Measurements from ENCODE around the gene ANAPC16. TPM values are rescaled to one million over a fixed set of nuclear protein-coding genes. Genes with fewer than 3 reads are reported as not detected.
"Not testable (repeated sequence)": the region's sequence is repeated elsewhere in the genome, so short reads cannot be mapped to it uniquely, and the experiment has no call there.

ANAPC16 gene
- total RNA-seq, 1 donor from 2014 or later = 53.2 TPM

GRCh38 chr10:72278668-72279393 is 63.0 kb downstream of the ANAPC16 start:
- DNase-seq (ENCODE audit: low read depth, low spot score) = no peak
- peak overlapping the region; percentile 15 for H3K27ac Mint-ChIP-seq (ENCODE audit: unreplicated experiment)
- H3K27me3 Mint-ChIP-seq (ENCODE audit: low read depth) = no peaks in the 10 kb centered on the region
- peak overlapping the region; percentile 77 for H3K4me3 Mint-ChIP-seq
- peaks cover 4% of the 10 kb centered on the region for H3K36me3 Mint-ChIP-seq (ENCODE audit: low read depth)
- H3K9me3 Mint-ChIP-seq = no peaks in the 10 kb centered on the region
- peaks cover 45% of the 10 kb centered on the region for H3K4me1 Mint-ChIP-seq
- TF ChIP-seq, protein P1, sequence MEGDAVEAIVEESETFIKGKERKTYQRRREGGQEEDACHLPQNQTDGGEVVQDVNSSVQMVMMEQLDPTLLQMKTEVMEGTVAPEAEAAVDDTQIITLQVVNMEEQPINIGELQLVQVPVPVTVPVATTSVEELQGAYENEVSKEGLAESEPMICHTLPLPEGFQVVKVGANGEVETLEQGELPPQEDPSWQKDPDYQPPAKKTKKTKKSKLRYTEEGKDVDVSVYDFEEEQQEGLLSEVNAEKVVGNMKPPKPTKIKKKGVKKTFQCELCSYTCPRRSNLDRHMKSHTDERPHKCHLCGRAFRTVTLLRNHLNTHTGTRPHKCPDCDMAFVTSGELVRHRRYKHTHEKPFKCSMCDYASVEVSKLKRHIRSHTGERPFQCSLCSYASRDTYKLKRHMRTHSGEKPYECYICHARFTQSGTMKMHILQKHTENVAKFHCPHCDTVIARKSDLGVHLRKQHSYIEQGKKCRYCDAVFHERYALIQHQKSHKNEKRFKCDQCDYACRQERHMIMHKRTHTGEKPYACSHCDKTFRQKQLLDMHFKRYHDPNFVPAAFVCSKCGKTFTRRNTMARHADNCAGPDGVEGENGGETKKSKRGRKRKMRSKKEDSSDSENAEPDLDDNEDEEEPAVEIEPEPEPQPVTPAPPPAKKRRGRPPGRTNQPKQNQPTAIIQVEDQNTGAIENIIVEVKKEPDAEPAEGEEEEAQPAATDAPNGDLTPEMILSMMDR (conservative IDR thresholded peaks at IDR 0.05) = no peak

DNA sequence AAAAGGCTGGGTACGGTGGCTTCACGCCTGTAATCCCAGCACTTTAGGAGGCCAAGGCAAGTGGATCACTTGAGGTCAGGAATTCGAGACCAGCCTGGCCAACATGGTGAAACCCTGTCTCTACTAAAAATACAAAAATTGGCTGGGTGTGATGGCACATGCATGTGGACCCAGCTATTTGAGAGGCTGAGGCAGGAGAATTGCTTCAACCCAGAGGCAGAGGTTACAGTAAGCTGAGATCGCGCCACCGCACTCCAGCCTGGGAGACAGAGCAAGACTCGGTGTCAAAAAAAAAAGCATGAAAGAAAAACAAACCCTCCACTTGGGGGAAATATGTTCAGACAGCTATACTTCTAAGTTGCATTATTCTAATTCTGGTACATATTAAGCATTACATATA is 63.8 kb downstream of the ANAPC16 start:
- H3K27me3 Mint-ChIP-seq (ENCODE audit: low read depth); H3K9me3 Mint-ChIP-seq; DNase-seq (ENCODE audit: low read depth, low spot score); H3K4me3 Mint-ChIP-seq; H3K36me3 Mint-ChIP-seq (ENCODE audit: low read depth); H3K27ac Mint-ChIP-seq (ENCODE audit: unreplicated experiment): not testable (repeated sequence)
- H3K4me1 Mint-ChIP-seq = peaks cover 42% of the 10 kb centered on the region

DNA sequence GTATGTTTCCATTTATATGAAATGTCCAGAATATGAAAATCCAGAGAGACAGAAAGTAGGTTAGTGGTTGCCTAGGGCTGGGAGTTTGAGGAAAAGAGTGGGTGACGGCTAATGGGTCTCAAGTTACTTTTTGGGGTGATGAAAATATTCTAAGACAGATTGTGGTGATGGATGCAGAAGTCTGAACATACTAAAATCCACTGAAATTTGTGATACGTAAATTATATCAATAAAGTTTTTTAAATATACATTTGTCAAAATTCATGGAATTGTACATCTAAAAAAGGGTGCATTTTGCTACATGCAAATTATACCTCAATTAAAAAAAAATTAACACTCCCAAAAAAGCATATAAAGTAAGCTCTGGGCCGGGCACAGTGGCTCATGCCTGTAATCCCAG is 67.3 kb downstream of the ANAPC16 start:
- Mint-ChIP-seq H3K9me3 (no peaks in the 10 kb centered on the region), H3K4me1 (peaks cover 10% of the 10 kb centered on the region), H3K36me3 (ENCODE audit: low read depth) (no peaks in the 10 kb centered on the region), H3K27ac (ENCODE audit: unreplicated experiment) (no peak overlapping the region), H3K27me3 (ENCODE audit: low read depth) (no peaks in the 10 kb centered on the region), H3K4me3 (no peak overlapping the region)
- no peak for DNase-seq (ENCODE audit: low read depth, low spot score)
- TF ChIP-seq, protein P1 (conservative IDR thresholded peaks at IDR 0.05) = no peak

Other genes starting within 250 kb of the ANAPC16 start
- 1.4 and 1.5 TPM in 2 replicates for gene SPOCK2, start 127.5 kb upstream of the ANAPC16 start, total RNA-seq
- gene ASCC1, start 264 bp downstream of the ANAPC16 start, total RNA-seq = 31.5 and 35.6 TPM in 2 replicates
- 68.6 and 80.1 TPM in 2 replicates for gene DDIT4, start 57.9 kb downstream of the ANAPC16 start, total RNA-seq
- gene DNAJB12, start 138.9 kb downstream of the ANAPC16 start, total RNA-seq = 32.4 and 36.5 TPM in 2 replicates

Measured in neural crest cell (in vitro differentiated cells).